ENCODE results near the gene ZNF205. TPM values are rescaled to one million over a fixed set of nuclear protein-coding genes. Genes with fewer than 3 reads are reported as not detected.

The ZNF205 gene
- total RNA-seq, 1 donor from 2014 or later = 21.1 TPM

DNA sequence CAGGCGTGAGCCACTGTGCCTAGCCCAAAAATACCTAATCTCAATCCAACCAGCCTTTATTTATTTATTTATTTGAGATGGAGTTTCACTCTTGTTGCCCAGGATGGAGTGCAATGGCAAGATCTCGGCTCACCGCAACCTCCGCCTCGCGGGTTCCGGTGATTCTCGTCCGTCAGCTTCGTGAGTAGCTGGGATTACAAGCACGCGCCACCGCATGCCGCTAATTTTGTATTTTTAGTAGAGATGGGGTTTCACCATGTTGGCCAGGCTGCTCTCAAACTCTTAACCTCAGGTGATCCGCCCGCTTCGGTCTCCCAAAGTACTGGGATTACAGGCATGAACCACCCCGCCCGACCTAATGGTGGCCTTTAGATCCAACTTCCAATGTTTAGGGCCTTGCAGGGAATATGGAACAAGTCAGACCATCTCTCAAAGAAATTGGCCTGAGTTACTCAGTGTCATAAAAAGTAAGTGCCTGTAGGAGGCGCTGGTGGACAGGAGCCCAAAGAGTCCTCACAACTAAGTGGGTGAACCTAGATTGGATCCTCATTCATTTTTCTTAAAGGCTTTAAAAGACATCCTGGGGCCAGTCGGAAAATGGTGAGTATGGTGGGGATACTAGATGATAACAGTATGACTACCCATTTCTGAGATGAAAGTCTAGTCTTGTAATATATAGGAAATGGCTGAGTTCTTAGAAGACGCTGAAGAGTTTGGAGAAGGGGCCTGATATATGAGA, 17.9 kb upstream of the ZNF205 start:
- H3K27me3 Mint-ChIP-seq (ENCODE audit: low read depth) = peaks cover 39% of the 10 kb centered on the region
- H3K4me3 Mint-ChIP-seq = no peak overlapping the region
- DNase-seq (ENCODE audit: low read depth, low spot score) = no peak

DNA sequence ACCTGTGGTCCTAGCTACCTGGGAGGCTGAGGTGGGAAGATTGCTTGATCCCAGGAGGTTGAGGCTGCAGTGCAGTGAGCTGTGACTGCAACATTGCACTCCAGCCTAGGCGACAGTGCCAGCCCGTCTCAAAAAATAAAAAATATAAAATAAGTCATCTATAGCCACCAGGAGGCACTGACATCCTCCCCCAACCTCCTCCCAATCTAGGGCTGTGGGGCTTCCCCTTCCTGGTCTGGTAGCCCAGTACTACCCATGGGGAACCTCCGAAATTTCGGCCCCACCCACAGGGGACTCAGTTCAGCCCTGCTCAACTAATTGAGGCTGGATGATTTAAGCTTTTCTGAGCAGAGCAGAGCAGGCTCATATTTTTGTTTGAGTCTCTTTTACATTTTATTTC, 16.5 kb upstream of the ZNF205 start:
- no peaks in the 10 kb centered on the region for H3K36me3 Mint-ChIP-seq (ENCODE audit: low read depth)
- H3K27me3 Mint-ChIP-seq (ENCODE audit: low read depth) = peaks cover 48% of the 10 kb centered on the region
- H3K4me3 Mint-ChIP-seq = no peak overlapping the region
- TF ChIP-seq, protein P1, sequence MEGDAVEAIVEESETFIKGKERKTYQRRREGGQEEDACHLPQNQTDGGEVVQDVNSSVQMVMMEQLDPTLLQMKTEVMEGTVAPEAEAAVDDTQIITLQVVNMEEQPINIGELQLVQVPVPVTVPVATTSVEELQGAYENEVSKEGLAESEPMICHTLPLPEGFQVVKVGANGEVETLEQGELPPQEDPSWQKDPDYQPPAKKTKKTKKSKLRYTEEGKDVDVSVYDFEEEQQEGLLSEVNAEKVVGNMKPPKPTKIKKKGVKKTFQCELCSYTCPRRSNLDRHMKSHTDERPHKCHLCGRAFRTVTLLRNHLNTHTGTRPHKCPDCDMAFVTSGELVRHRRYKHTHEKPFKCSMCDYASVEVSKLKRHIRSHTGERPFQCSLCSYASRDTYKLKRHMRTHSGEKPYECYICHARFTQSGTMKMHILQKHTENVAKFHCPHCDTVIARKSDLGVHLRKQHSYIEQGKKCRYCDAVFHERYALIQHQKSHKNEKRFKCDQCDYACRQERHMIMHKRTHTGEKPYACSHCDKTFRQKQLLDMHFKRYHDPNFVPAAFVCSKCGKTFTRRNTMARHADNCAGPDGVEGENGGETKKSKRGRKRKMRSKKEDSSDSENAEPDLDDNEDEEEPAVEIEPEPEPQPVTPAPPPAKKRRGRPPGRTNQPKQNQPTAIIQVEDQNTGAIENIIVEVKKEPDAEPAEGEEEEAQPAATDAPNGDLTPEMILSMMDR (conservative IDR thresholded peaks at IDR 0.05) = peak; percentile 46
- H3K27ac Mint-ChIP-seq (ENCODE audit: unreplicated experiment) = no peak overlapping the region
- no peak for DNase-seq (ENCODE audit: low read depth, low spot score)
- H3K9me3 Mint-ChIP-seq = no peaks in the 10 kb centered on the region
- H3K4me1 Mint-ChIP-seq = peaks cover 32% of the 10 kb centered on the region

More for the DNA sequence above, 17.9 kb upstream of the ZNF205 start:
- no peaks in the 10 kb centered on the region for H3K36me3 Mint-ChIP-seq (ENCODE audit: low read depth)
- TF ChIP-seq, protein P1 (conservative IDR thresholded peaks at IDR 0.05) = peak; percentile 62
- peaks cover 23% of the 10 kb centered on the region for H3K4me1 Mint-ChIP-seq
- no peaks in the 10 kb centered on the region for H3K9me3 Mint-ChIP-seq
- no peak overlapping the region for H3K27ac Mint-ChIP-seq (ENCODE audit: unreplicated experiment)

DNA sequence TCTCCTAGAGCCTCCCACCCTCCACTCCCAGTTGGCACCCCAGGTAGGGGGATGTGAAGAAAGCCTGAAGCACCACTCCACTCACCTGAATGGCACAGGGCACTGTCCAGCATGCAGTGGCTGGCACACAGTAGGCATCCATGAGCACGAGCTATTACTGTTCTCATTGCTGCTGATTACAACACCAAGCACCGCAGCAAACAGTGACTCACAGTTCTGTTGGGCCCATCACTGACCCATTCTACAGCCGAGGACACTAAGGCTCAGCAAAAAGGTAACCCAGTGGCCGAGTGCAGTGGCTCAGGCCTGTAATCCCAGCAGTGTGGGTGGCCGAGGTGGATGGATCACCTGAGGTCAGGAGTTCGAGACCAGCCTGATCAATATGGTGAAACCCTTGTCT, 16.0 kb upstream of the ZNF205 start:
- H3K9me3 Mint-ChIP-seq = no peaks in the 10 kb centered on the region
- no peaks in the 10 kb centered on the region for H3K36me3 Mint-ChIP-seq (ENCODE audit: low read depth)
- TF ChIP-seq, protein P1 (conservative IDR thresholded peaks at IDR 0.05) = no peak
- H3K4me3 Mint-ChIP-seq = no peak overlapping the region
- peaks cover 36% of the 10 kb centered on the region for H3K4me1 Mint-ChIP-seq
- no peak overlapping the region for H3K27ac Mint-ChIP-seq (ENCODE audit: unreplicated experiment)
- H3K27me3 Mint-ChIP-seq (ENCODE audit: low read depth) = peaks cover 48% of the 10 kb centered on the region
- DNase-seq (ENCODE audit: low read depth, low spot score) = no peak

DNA sequence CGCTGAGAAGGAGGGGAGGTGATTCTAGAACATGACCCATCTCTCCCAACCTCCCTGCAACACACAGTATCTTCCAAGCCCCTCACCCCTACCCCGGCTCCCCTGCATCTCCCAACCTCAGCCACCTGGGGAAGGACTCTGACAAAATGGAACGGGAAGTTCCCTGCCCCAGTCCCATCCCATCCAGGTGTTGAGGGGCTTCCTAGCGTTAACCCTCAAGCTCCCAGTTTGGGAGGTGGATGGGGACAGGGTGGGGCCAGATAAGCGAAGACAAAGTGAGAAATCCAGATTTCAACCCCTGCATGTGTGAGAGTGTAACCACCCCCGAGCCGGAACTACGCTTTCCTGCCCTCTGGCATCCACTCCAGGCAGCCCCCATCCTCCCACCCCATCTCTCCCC, 15.1 kb upstream of the ZNF205 start:
- no peaks in the 10 kb centered on the region for H3K9me3 Mint-ChIP-seq
- H3K27ac Mint-ChIP-seq (ENCODE audit: unreplicated experiment) = no peak overlapping the region
- peaks cover 43% of the 10 kb centered on the region for H3K4me1 Mint-ChIP-seq
- H3K36me3 Mint-ChIP-seq (ENCODE audit: low read depth) = no peaks in the 10 kb centered on the region
- H3K27me3 Mint-ChIP-seq (ENCODE audit: low read depth) = peaks cover 48% of the 10 kb centered on the region
- TF ChIP-seq, protein P1 (conservative IDR thresholded peaks at IDR 0.05) = no peak
- DNase-seq (ENCODE audit: low read depth, low spot score) = no peak
- no peak overlapping the region for H3K4me3 Mint-ChIP-seq

DNA sequence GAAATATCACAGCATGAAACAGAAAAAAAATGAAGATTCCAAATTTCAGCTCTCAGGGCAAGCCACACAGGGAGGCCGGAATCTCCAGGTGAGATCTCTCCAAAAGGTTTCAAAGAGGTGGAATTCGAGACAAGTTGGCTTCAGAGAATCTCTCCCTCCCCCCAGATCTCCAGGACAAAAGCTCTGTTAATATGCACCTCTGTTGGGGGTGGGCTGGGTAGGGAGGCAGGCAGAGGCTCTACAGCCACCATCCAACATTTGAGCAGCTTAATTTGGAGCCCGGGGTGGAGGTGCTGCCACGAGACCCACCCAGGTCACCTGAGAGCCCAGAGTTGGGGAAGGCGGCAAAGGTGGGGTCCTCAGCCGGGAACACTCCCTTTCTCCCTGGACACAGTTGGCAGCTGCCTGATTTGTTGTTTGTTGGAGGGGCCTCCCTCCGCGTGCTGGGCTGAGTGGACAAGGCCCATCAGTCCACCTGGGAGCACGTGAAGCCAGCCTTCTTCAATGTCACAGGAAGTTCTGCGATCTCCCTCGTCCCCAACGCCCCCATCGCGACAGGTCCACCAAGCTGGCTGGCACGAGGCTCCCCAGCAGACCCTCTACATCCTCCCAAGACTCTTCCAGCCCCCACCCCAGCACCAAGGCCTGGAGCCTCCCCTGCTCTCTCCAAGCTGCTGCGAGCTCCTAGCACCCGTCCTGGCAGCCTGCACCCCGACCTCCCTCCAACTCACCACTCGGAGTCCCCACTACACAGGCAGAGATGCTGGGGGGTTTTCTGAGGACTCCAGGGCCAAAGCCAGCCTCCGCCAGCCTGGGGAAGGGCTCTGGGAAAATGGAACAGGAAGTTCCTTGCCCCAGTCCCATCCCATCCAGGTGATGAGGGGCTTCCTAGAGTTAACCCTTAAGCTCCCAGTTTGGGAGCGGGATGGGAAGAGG, 13.7 kb upstream of the ZNF205 start, which contains the start of gene ZSCAN10:
ZSCAN10 (minus strand) TSS at position 836 of the 936 bp plus-strand sequence. CDS start 6,357 bp downstream, outside the sequence.
- no peak for DNase-seq (ENCODE audit: low read depth, low spot score)
- H3K4me1 Mint-ChIP-seq = peaks cover 52% of the 10 kb centered on the region
- TF ChIP-seq, protein P1 (conservative IDR thresholded peaks at IDR 0.05) = no peak

More for the DNA sequence above, 13.7 kb upstream of the ZNF205 start, which contains the start of gene ZSCAN10:
- Mint-ChIP-seq H3K4me3 (peak within 1 kb of the TSS; percentile 61), H3K27me3 (ENCODE audit: low read depth) (peaks cover 48% of the 10 kb centered on the region), H3K9me3 (no peaks in the 10 kb centered on the region), H3K36me3 (ENCODE audit: low read depth) (no peaks in the 10 kb centered on the region), H3K27ac (ENCODE audit: unreplicated experiment) (peak within 1 kb of the TSS; percentile 36)

Data from neural crest cell (in vitro differentiated cells).